H1 (cell line): ENCODE measurements around the gene VOPP1. TPM values are rescaled to one million over a fixed set of nuclear protein-coding genes. Genes with fewer than 3 reads are reported as not detected.
A peak's percentile ranks its signal among the peaks of the same experiment; 100 is the strongest.

Source experiments
- CTCF ChIA-PET: fragments of 300-600 bp; sonication (Branson Sonifier 250); formaldehyde crosslinking; loops from one replicate; lab custom pipeline; 2021; ENCODE audit not compliant: partially characterized antibody; lab: Charles Lee
- POLR2A ChIA-PET: fragments of 300-600 bp; sonication (Branson Sonifier 250); formaldehyde crosslinking; loops from one replicate; lab custom pipeline; 2021; ENCODE audit warnings: inconsistent platforms; ENCODE audit not compliant: partially characterized antibody; lab: Charles Lee
- DNase-seq, 2 experiments: peaks; one replicate each; pipeline versions ENCODE4 v3.0.0 to v3.0.0-alpha.2; 2010 to 2022; ENCODE audit warnings: low spot score in 2 of 2, low read depth in 1 of 2, mixed read lengths in 1 of 2
- FAIRE-seq: peaks from 2 replicates; lab custom pipeline; 2011; peaks lifted over from hg19 to GRCh38; lab: Jason Lieb, UNC
- H2AFZ ChIP-seq: 2 replicates; pipeline ENCODE4 v1.8.1; 2012; ENCODE audit warnings: low read length, inconsistent platforms
- H2AK5ac ChIP-seq: 2 replicates; pipeline ENCODE4 v1.6.1; 2013; ENCODE audit warnings: low read depth, low read length
- H2BK120ac ChIP-seq: replicated peaks from 2 replicates; pipeline ENCODE3; 2013; ENCODE audit warnings: low read depth, low read length, inconsistent platforms
- H2BK12ac ChIP-seq: 2 replicates; pipeline ENCODE4 v1.6.1; 2013; ENCODE audit warnings: low read depth, low read length
- H2BK15ac ChIP-seq: 2 replicates; pipeline ENCODE4 v1.6.1; 2013; ENCODE audit warnings: low read length
- H2BK20ac ChIP-seq: 2 replicates; pipeline ENCODE4 v1.6.1; 2013; ENCODE audit warnings: low read length
- H2BK5ac ChIP-seq: 2 replicates; pipeline ENCODE4 v1.6.1; 2013; ENCODE audit warnings: low read depth, low read length
- H3K14ac ChIP-seq: 2 replicates; pipeline ENCODE4 v1.6.1; 2013; ENCODE audit warnings: inconsistent platforms; ENCODE audit not compliant: insufficient read length
- H3K18ac ChIP-seq: 2 replicates; pipeline ENCODE4 v1.6.1; 2013; ENCODE audit warnings: low read length; ENCODE audit errors: extremely low read depth
- H3K23ac ChIP-seq: 2 replicates; pipeline ENCODE4 v1.6.1; 2013; ENCODE audit warnings: inconsistent platforms; ENCODE audit not compliant: insufficient read length
- H3K23me2 ChIP-seq: 2 replicates; pipeline ENCODE4 v1.6.1; 2013; ENCODE audit warnings: low read depth, low read length
- H3K27ac ChIP-seq: 2 replicates; pipeline ENCODE4 v1.6.1; 2011; ENCODE audit warnings: low read depth, low read length, inconsistent platforms
- H3K27me3 ChIP-seq, 4 experiments: replicated peaks in 1 of 4; 1 replicate in 1 of 4; 2 replicates in 3 of 4; pipeline versions ENCODE4 v1.6.1 to v1.8.1; 2011 to 2013; ENCODE audit warnings: low read length in 3 of 4, mild to moderate bottlenecking in 3 of 4, inconsistent platforms in 2 of 4, mixed read lengths in 2 of 4, moderate library complexity in 1 of 4; ENCODE audit not compliant: control insufficient read depth in 3 of 4, insufficient read depth in 3 of 4; ENCODE audit errors: extremely low read depth in 1 of 4
- H3K36me3 ChIP-seq, 4 experiments: 2 replicates each; pipeline versions ENCODE4 v1.6.1 to v1.8.1; 2011 to 2013; ENCODE audit warnings: mild to moderate bottlenecking in 4 of 4, low read length in 3 of 4, moderate library complexity in 2 of 4, control low read depth in 1 of 4, inconsistent platforms in 1 of 4; ENCODE audit not compliant: insufficient read depth in 4 of 4, control insufficient read depth in 2 of 4
- H3K4ac ChIP-seq: replicated peaks from 2 replicates; pipeline ENCODE3; 2013; ENCODE audit warnings: low read length, low read depth, mixed read lengths, inconsistent platforms; ENCODE audit not compliant: insufficient read length
- H3K4me1 ChIP-seq, 4 experiments: replicated peaks in 1 of 4; 1 replicate in 1 of 4; 2 replicates in 3 of 4; pipeline versions ENCODE4 v1.6.1 to v1.8.1; 2011 to 2013; ENCODE audit warnings: low read length in 3 of 4, inconsistent platforms in 2 of 4, mixed read lengths in 1 of 4; ENCODE audit not compliant: insufficient read depth in 4 of 4, control insufficient read depth in 3 of 4
- H3K4me2 ChIP-seq, 2 experiments: 2 replicates each; pipeline versions ENCODE4 v1.6.1 to v1.8.1; 2011 to 2013; ENCODE audit warnings: low read depth in 2 of 2, low read length in 2 of 2, control low read depth in 1 of 2, inconsistent platforms in 1 of 2, mild to moderate bottlenecking in 1 of 2; ENCODE audit not compliant: insufficient read depth in 1 of 2
- H3K4me3 ChIP-seq, 4 experiments: fragments of 200-600, 300-600 bp in 1 of 4; sonication (generic), shearing (Covaris generic), sonication (Bioruptor Twin) in 1 of 4; 2 replicates each; pipeline versions ENCODE4 v1.5.1 to v1.8.1; 2011 to 2016; ENCODE audit warnings: low read length in 4 of 4, low read depth in 3 of 4, control low read depth in 2 of 4, inconsistent platforms in 2 of 4, mild to moderate bottlenecking in 2 of 4, mixed read lengths in 1 of 4, moderate library complexity in 1 of 4; ENCODE audit not compliant: insufficient read depth in 2 of 4; ENCODE audit errors: extremely low read depth in 1 of 4
- H3K56ac ChIP-seq: replicated peaks from 2 replicates; pipeline ENCODE3; 2013; ENCODE audit warnings: low read depth, mild to moderate bottlenecking, mixed read lengths, low read length, inconsistent platforms; ENCODE audit not compliant: insufficient read length
- H3K79me1 ChIP-seq: 2 replicates; pipeline ENCODE4 v1.6.1; 2013; ENCODE audit warnings: low read depth, low read length, control low read depth
- H3K79me2 ChIP-seq, 2 experiments: 2 replicates each; pipeline versions ENCODE4 v1.6.1 to v1.8.1; 2012 to 2013; ENCODE audit warnings: low read length in 2 of 2, mild to moderate bottlenecking in 2 of 2, inconsistent platforms in 1 of 2; ENCODE audit not compliant: insufficient read depth in 2 of 2, control insufficient read depth in 1 of 2
- H3K9ac ChIP-seq, 4 experiments: replicated peaks in 1 of 4; 1 replicate in 1 of 4; 2 replicates in 3 of 4; pipeline versions ENCODE4 v1.6.1 to v1.8.1; 2011 to 2013; ENCODE audit warnings: low read depth in 3 of 4, low read length in 3 of 4, control low read depth in 2 of 4, mild to moderate bottlenecking in 2 of 4, moderate library complexity in 2 of 4, inconsistent platforms in 1 of 4; ENCODE audit errors: extremely low read depth in 1 of 4
- H3K9me3 ChIP-seq, 2 experiments: 2 replicates each; pipeline versions ENCODE4 v1.6.1 to v1.8.1; 2012 to 2013; ENCODE audit warnings: mild to moderate bottlenecking in 2 of 2, moderate library complexity in 2 of 2, control low read depth in 1 of 2, inconsistent platforms in 1 of 2, low read depth in 1 of 2, low read length in 1 of 2, mixed read lengths in 1 of 2; ENCODE audit not compliant: insufficient read depth in 2 of 2
- H4K20me1 ChIP-seq, 2 experiments: replicated peaks in 1 of 2; 2 replicates each; pipeline versions ENCODE3 to v1.8.1; 2011 to 2013; ENCODE audit warnings: inconsistent platforms in 2 of 2, low read length in 2 of 2, mild to moderate bottlenecking in 1 of 2; ENCODE audit not compliant: insufficient read depth in 2 of 2, control insufficient read depth in 1 of 2
- H4K5ac ChIP-seq: 2 replicates; pipeline ENCODE4 v1.6.1; 2013; ENCODE audit warnings: low read length, low read depth, mixed read lengths, inconsistent platforms; ENCODE audit not compliant: insufficient read length
- H4K8ac ChIP-seq: 2 replicates; pipeline ENCODE4 v1.8.0; 2013; ENCODE audit warnings: mild to moderate bottlenecking, moderate library complexity, low read length, inconsistent platforms; ENCODE audit not compliant: insufficient read depth; ENCODE audit errors: extremely low read depth
- H4K91ac ChIP-seq: replicated peaks from 2 replicates; pipeline ENCODE3; 2013; ENCODE audit warnings: low read length, mixed read lengths, inconsistent platforms; ENCODE audit not compliant: insufficient read length
- HDAC2 ChIP-seq, 2 experiments: fragments of 300-600 bp in 1 of 2; sonication (generic) in 1 of 2; IDR thresholded peaks; 2 replicates each; pipeline ENCODE4 v1.6.1; 2011 to 2012; ENCODE audit warnings: low read depth in 2 of 2, low read length in 2 of 2, mild to moderate bottlenecking in 2 of 2, moderate library complexity in 2 of 2, borderline replicate concordance in 1 of 2, inconsistent platforms in 1 of 2
- PHF8 ChIP-seq: fragments of 200-600 bp; sonication (generic); conservative IDR thresholded peaks from 2 replicates; pipeline ENCODE4 v1.7.1; 2012; ENCODE audit warnings: low read depth, mild to moderate bottlenecking, inconsistent platforms, low read length, moderate library complexity
- WGBS, 2 experiments: shearing (Covaris generic) in 1 of 2; methylation state at CpG; one replicate each; pipeline versions ENCODE4 v1.1.6 to v1.1.7; 2013 to 2015; ENCODE audit warnings: low lambda C conversion rate in 2 of 2, mixed read lengths in 2 of 2, inconsistent platforms in 1 of 2, low coverage in 1 of 2, missing lambda C conversion rate in 1 of 2; ENCODE audit not compliant: insufficient replicate concordance in 2 of 2, insufficient coverage in 1 of 2, insufficient read length in 1 of 2; ENCODE audit errors: extremely low coverage in 1 of 2, missing lambda C conversion rate in 1 of 2; 5-methylcytosine and 5-hydroxymethylcytosine counted together
- polyA plus RNA-seq, 7 experiments: library from polyadenylated mRNA; depleted of rRNA in 3 of 7; stranded (reverse) in 5 of 7; unstranded in 2 of 7; fragments of >200 nt in 5 of 7; fragments of 200-250 nt in 2 of 7; gene quantifications; 1 replicate in 5 of 7; 2 replicates in 1 of 7; 4 replicates in 1 of 7; pipeline versions ENCODE4 v1.2.1 to v1.2.3, GENCODE V29; 2011 to 2013; ENCODE audit warnings: missing spikeins in 2 of 7, mixed read lengths in 2 of 7
- total RNA-seq: library from RNA; stranded (reverse); fragmentation: NEBNext Ultra II Directional; extraction: Animal tissue kit (Norgen Biotek cat#: 25700); gene quantifications from 2 replicates; pipeline ENCODE4 v1.2.1, GENCODE V29; 2021

Gene VOPP1
- total and polyA plus RNA-seq, 2 of the 8 experiments (the other 6 are each of a cell fraction or from before 2014, with no cell fraction given), result 44.7 to 83.0 TPM

GRCh38 chr7:55567571-55567970 is 4.7 kb downstream of the VOPP1 start:
- Histone ChIP-seq H3K27ac (no peak overlapping the region), H2BK120ac (no peak overlapping the region), H3K23me2 (peaks cover under 1% of the 10 kb centered on the region; the same call in 1 of the 2 replicates), H3K27me3 (no peaks in the 10 kb centered on the region), H3K23ac (no peak overlapping the region), H3K9ac (no peak overlapping the region), H2AFZ (no peak overlapping the region), H2BK5ac (no peak overlapping the region), H3K4me3 (no peak overlapping the region), H3K79me1 (peaks cover 11% of the 10 kb centered on the region; the same call in 1 of the 2 replicates), H4K91ac (no peak overlapping the region), H3K14ac (no peak overlapping the region), H4K8ac (no peak overlapping the region), H4K20me1 (peaks cover 0 to 8% of the 10 kb centered on the region in 2 experiments), H3K9me3 (no peaks in the 10 kb centered on the region; a peak in 1 of 4 replicates), H3K79me2 (peaks cover 12 to 88% of the 10 kb centered on the region in 2 experiments), H2BK12ac (no peak overlapping the region), H2BK15ac (no peak overlapping the region), H3K4ac (no peak overlapping the region), H3K4me1 (peaks cover 2 to 24% (median 23%) of the 10 kb centered on the region in 4 experiments; a peak in 5 of 7 replicates), H2AK5ac (no peak overlapping the region)
- FAIRE-seq (no peak), DNase-seq (no peak)
- WGBS, 2 experiments, result 54% methylated on average over 3 of the region's 3 CpGs; no CpG with 5 or more reads in 1 of the 2 experiments
- POLR2A ChIA-PET, result interaction anchor here (0.8 to 1.3 kb wide), 2 partner anchors 26 to 50 kb away, joined by 3 read pairs; no protein-coding TSS in a partner anchor
- CTCF ChIA-PET, result interaction anchor here (0.8 kb wide), 1 partner anchor 84 kb away, joined by 4 read pairs; no protein-coding TSS in a partner anchor
- no peak for TF ChIP-seq PHF8
- 0 out of 4 replicates have a peak, but pooled peaks of 1 of the 2 experiments have one; percentile 52 for TF ChIP-seq HDAC2 (IDR thresholded peaks at IDR 0.05; ENCODE audit: borderline replicate concordance in 1 of 2, low read depth in 2 of 2, low read length in 2 of 2)
- TF ChIP-seq, all 59 proteins: peak for 1
- Histone ChIP-seq H3K56ac (no peak overlapping the region), H2BK20ac (no peak overlapping the region), H3K4me2 (no peak overlapping the region; a peak in 1 of 4 replicates), H3K18ac (peak overlapping the region; percentile 4; the same call in 1 of the 2 replicates), H3K36me3 (no peaks in the 10 kb centered on the region), H4K5ac (no peak overlapping the region)
